T-helper 9 cell (primary cell): Measurements from ENCODE around the gene TARDBP.
"Not testable (repeated sequence)": the region's sequence is repeated elsewhere in the genome, so short reads cannot be mapped to it uniquely, and the experiment has no call there.

Source experiments
- DNase-seq: peaks from one replicate; pipeline ENCODE4 v3.0.0-alpha.2; 2020

Gene TARDBP

GRCh38 chr1:10992864-10993263 lies 19.6 kb upstream of the TARDBP start:
- no peak for DNase-seq

- no peak for DNase-seq
Measured at GRCh38 chr1:10996100-10996499, 16.4 kb upstream of the TARDBP start.

GRCh38 chr1:11000526-11000925 lies 11.9 kb upstream of the TARDBP start:
- no peak for DNase-seq

GRCh38 chr1:11013160-11013531 lies 692 bp downstream of the TARDBP start:
- no peak for DNase-seq

GRCh38 chr1:11019358-11019757 lies 6.9 kb downstream of the TARDBP start:
- not testable (repeated sequence) for DNase-seq

GRCh38 chr1:11019971-11020370 lies 7.5 kb downstream of the TARDBP start:
- no peak for DNase-seq

GRCh38 chr1:11023201-11023600 lies 10.7 kb downstream of the TARDBP start:
- no peak for DNase-seq

GRCh38 chr1:11024154-11024873 lies 11.9 kb downstream of the TARDBP start:
- no peak for DNase-seq

- DNase-seq, result no peak
Measured at GRCh38 chr1:11024874-11025203, 12.4 kb downstream of the TARDBP start.

- DNase-seq, result no peak
Measured at GRCh38 chr1:11025618-11026017, 13.2 kb downstream of the TARDBP start.

- no peak for DNase-seq
Measured at GRCh38 chr1:11026052-11026451, 13.6 kb downstream of the TARDBP start.

GRCh38 chr1:11026903-11027302 lies 14.4 kb downstream of the TARDBP start:
- no peak for DNase-seq

GRCh38 chr1:11027316-11027715 lies 14.9 kb downstream of the TARDBP start:
- DNase-seq, result no peak

GRCh38 chr1:11028018-11028417 lies 15.6 kb downstream of the TARDBP start:
- DNase-seq, result no peak

GRCh38 chr1:11030865-11031264 lies 18.4 kb downstream of the TARDBP start:
- no peak for DNase-seq

- no peak for DNase-seq
Measured at GRCh38 chr1:11031624-11032262, 19.3 kb downstream of the TARDBP start.

- not testable (repeated sequence) for DNase-seq
Measured at GRCh38 chr1:11037019-11037739, 24.7 kb downstream of the TARDBP start.

GRCh38 chr1:11037740-11038182 lies 25.3 kb downstream of the TARDBP start:
- DNase-seq, result peak; percentile 92

GRCh38 chr1:11039351-11040104 lies 27.1 kb downstream of the TARDBP start:
- no peak for DNase-seq

- not testable (repeated sequence) for DNase-seq
Measured at GRCh38 chr1:11040105-11040429, 27.6 kb downstream of the TARDBP start.

- DNase-seq, result no peak
Measured at GRCh38 chr1:11041048-11041447, 28.6 kb downstream of the TARDBP start.

GRCh38 chr1:11042065-11042464 lies 29.6 kb downstream of the TARDBP start:
- DNase-seq, result no peak
